ENCODE data around the gene PCDHGC3.

GRCh38 chr5:141475625-141476131 lies at the start of gene PCDHGC3:
- peak; percentile 43 for TF ChIP-seq CTCF (IDR thresholded peaks at IDR 0.05)
- TF ChIP-seq EZH2 (IDR thresholded peaks at IDR 0.05): peak; percentile 29
- no peak for TF ChIP-seq EZH2phosphoT487 (IDR thresholded peaks at IDR 0.05)

All from neural progenitor cell (in vitro differentiated cells).